ENCODE results near the gene SIRPG.

SIRPG gene

DNA sequence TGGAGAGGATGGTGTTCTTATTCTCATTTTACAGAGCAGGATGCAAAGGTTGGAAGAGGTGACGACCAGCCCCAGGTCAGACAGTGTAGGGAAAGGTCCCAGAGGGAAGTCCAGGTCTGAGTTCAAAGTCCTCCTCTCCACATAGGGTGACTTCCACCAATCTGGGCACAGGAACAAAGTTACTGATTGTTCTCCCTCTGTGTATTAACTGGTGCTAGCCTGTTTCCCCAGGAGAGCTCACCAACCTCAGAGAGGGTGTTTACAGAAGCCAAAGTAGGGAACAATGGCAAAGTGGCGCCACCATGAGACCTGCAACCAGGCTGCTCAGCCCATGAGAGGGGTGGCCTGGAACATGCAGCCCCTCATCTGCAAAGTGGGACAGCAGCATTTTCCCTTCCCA lies 21.0 kb downstream of the SIRPG start:
- CTCF ChIA-PET, result interaction anchor here (0.8 kb wide), 1 partner anchor 33 kb away, joined by 3 read pairs; no protein-coding TSS in a partner anchor
- Histone ChIP-seq H3K4me3 (ENCODE audit: low read depth, low read length) (no peak overlapping the region), H3K9me3 (ENCODE audit: control insufficient read depth, insufficient read depth, low read depth, low read length) (no peaks in the 10 kb centered on the region), H3K36me3 (ENCODE audit: control insufficient read depth in 2 of 2, insufficient read depth in 1 of 2, low read length in 2 of 2) (no peaks in the 10 kb centered on the region), H3K27ac (ENCODE audit: extremely low read depth, low read depth, low read length) (no peak overlapping the region), H3K4me1 (ENCODE audit: control insufficient read depth, insufficient read depth, low read length) (no peaks in the 10 kb centered on the region)
- POLR2A ChIA-PET, result no interaction called here
- TF ChIP-seq ZNF112 (tag by site-specific recombination; IDR thresholded peaks at IDR 0.05), result no peak
- no peak for TF ChIP-seq GLIS1 (tag by site-specific recombination; IDR thresholded peaks at IDR 0.05)
- TF ChIP-seq, protein P1, sequence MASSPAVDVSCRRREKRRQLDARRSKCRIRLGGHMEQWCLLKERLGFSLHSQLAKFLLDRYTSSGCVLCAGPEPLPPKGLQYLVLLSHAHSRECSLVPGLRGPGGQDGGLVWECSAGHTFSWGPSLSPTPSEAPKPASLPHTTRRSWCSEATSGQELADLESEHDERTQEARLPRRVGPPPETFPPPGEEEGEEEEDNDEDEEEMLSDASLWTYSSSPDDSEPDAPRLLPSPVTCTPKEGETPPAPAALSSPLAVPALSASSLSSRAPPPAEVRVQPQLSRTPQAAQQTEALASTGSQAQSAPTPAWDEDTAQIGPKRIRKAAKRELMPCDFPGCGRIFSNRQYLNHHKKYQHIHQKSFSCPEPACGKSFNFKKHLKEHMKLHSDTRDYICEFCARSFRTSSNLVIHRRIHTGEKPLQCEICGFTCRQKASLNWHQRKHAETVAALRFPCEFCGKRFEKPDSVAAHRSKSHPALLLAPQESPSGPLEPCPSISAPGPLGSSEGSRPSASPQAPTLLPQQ (tag by site-specific recombination; IDR thresholded peaks at IDR 0.05), result no peak

DNA sequence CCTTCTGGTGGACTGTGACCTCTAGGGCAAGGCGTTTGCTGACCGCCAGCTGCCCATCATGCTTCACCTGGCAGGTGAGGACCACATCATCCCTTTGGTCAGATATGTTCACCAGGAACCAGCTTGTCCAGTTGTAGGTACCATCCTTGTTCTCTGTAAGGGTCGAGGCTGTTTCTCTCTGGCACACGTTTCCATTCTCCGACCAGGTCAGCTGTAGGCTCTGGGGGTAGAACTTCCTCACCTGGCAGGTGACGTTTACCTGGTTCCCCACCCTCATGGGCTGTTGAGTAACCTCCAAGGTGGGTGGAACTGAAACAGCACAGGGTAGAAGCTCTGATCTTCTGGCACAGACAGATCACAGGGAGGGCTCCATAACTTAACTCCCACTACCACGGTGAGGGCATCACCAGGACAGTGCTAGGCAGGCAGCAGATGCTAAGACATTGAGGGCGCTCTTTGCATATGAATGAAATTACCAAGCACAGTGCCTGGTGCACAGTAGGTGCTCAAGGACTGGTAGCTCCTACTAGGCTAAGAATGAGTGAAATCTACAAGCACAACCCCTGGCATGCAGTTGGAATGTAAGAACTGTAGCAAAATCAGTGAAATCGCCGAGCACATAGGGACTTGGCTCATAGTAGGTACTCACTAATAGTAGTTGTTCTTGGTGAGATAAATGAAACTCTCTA lies 22.1 kb downstream of the SIRPG start:
- Histone ChIP-seq H3K9me3 (ENCODE audit: control insufficient read depth, insufficient read depth, low read depth, low read length) (no peaks in the 10 kb centered on the region), H3K4me1 (ENCODE audit: control insufficient read depth, insufficient read depth, low read length) (no peaks in the 10 kb centered on the region), H3K4me3 (ENCODE audit: low read depth, low read length) (no peak overlapping the region), H3K36me3 (ENCODE audit: control insufficient read depth in 2 of 2, insufficient read depth in 1 of 2, low read length in 2 of 2) (no peaks in the 10 kb centered on the region), H3K27ac (ENCODE audit: extremely low read depth, low read depth, low read length) (no peak overlapping the region)
- CTCF ChIA-PET, result interaction anchor here (0.7 to 0.9 kb wide), 2 partner anchors 125 to 129 kb away, joined by 3 read pairs; no protein-coding TSS in a partner anchor
- TF ChIP-seq ZNF747 (tag by site-specific recombination; IDR thresholded peaks at IDR 0.05) (no peak), ZNF324 (tag by site-specific recombination; IDR thresholded peaks at IDR 0.05) (no peak)
- POLR2A ChIA-PET, result no interaction called here

DNA sequence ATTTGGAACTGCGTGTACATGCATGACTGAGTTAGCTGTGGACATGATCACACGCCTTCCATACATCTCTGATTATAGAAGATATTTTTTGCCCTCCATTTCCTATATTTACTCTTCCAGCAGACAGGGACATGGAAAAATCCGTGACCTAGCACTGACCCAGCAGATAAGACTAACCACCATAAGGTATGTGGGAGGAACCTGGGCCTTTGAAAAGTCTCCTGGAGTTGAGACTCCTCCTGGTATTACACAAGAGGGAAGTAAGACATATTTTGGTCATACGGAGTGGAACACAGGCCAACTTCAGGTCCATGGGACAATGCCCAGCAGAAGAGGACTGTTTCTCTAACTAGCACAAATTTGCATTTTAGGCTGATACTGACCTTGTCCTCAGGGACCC lies 24.0 kb downstream of the SIRPG start:
- Histone ChIP-seq H3K4me1 (ENCODE audit: control insufficient read depth, insufficient read depth, low read length) (no peaks in the 10 kb centered on the region), H3K4me3 (ENCODE audit: low read depth, low read length) (no peak overlapping the region), H3K27ac (ENCODE audit: extremely low read depth, low read depth, low read length) (no peak overlapping the region), H3K36me3 (ENCODE audit: control insufficient read depth in 2 of 2, insufficient read depth in 1 of 2, low read length in 2 of 2) (no peaks in the 10 kb centered on the region), H3K9me3 (ENCODE audit: control insufficient read depth, insufficient read depth, low read depth, low read length) (no peaks in the 10 kb centered on the region)
- TF ChIP-seq ZSCAN23 (tag by site-specific recombination; IDR thresholded peaks at IDR 0.05), result no peak
- no peak for TF ChIP-seq ZNF248 (tag by site-specific recombination; IDR thresholded peaks at IDR 0.05)
- no peak for TF ChIP-seq ZNF707 (tag by site-specific recombination; IDR thresholded peaks at IDR 0.05)
- TF ChIP-seq ZNF585B (tag by site-specific recombination; IDR thresholded peaks at IDR 0.05), result no peak
- no peak for TF ChIP-seq ZNF266 (tag by site-specific recombination; IDR thresholded peaks at IDR 0.05; ENCODE audit: low read depth)
- no peak for TF ChIP-seq ZNF354C (tag by site-specific recombination; IDR thresholded peaks at IDR 0.05; ENCODE audit: borderline replicate concordance, low read depth)
- no peak for TF ChIP-seq ZBTB1 (tag by site-specific recombination; IDR thresholded peaks at IDR 0.05)
- no peak for TF ChIP-seq ZNF133 (tag by site-specific recombination; IDR thresholded peaks at IDR 0.05)
- no peak for TF ChIP-seq ZNF558 (tag by site-specific recombination; IDR thresholded peaks at IDR 0.05)
- TF ChIP-seq ZNF221 (tag by site-specific recombination; IDR thresholded peaks at IDR 0.05; ENCODE audit: borderline replicate concordance), result no peak
- ChIA-PET CTCF (no interaction called here), POLR2A (no interaction called here)

DNA sequence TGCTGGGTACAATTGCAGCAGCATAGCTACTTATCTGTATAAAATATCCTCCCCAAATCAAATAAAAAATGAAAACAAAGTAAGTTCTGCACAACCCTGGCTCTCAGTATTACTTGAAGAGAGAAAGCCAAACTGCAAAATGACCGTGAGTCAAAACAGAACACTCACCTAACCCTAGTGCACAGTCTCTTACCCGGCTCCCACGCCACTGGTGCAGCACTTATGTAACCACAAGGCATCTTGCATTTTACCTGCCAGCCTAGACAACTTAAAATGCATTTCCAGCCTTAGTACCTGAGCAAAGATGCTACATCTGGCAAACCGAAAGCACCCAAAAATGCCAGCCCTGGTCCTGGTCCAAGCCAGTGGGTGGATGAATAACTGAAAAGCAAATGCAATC lies 25.4 kb downstream of the SIRPG start:
- Histone ChIP-seq H3K4me1 (ENCODE audit: control insufficient read depth, insufficient read depth, low read length) (no peaks in the 10 kb centered on the region), H3K27ac (ENCODE audit: extremely low read depth, low read depth, low read length) (no peak overlapping the region), H3K4me3 (ENCODE audit: low read depth, low read length) (no peak overlapping the region), H3K9me3 (ENCODE audit: control insufficient read depth, insufficient read depth, low read depth, low read length) (no peaks in the 10 kb centered on the region), H3K36me3 (ENCODE audit: control insufficient read depth in 2 of 2, insufficient read depth in 1 of 2, low read length in 2 of 2) (no peaks in the 10 kb centered on the region)
- no peak for TF ChIP-seq ZBTB8A (tag by site-specific recombination; IDR thresholded peaks at IDR 0.05)
- no peak for TF ChIP-seq ZNF624 (tag by site-specific recombination; IDR thresholded peaks at IDR 0.05)
- ChIA-PET CTCF (no interaction called here), POLR2A (no interaction called here)
